GM21390 (cell line): ENCODE measurements around the gene TUB.

Source experiments
- ATAC-seq: cut with Tn5 transposase; IDR thresholded peaks from one replicate; pipeline ENCODE4 v1.9.1; 2021; ENCODE audit not compliant: unreplicated experiment

TUB gene, protein sequence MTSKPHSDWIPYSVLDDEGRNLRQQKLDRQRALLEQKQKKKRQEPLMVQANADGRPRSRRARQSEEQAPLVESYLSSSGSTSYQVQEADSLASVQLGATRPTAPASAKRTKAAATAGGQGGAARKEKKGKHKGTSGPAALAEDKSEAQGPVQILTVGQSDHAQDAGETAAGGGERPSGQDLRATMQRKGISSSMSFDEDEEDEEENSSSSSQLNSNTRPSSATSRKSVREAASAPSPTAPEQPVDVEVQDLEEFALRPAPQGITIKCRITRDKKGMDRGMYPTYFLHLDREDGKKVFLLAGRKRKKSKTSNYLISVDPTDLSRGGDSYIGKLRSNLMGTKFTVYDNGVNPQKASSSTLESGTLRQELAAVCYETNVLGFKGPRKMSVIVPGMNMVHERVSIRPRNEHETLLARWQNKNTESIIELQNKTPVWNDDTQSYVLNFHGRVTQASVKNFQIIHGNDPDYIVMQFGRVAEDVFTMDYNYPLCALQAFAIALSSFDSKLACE

DNA sequence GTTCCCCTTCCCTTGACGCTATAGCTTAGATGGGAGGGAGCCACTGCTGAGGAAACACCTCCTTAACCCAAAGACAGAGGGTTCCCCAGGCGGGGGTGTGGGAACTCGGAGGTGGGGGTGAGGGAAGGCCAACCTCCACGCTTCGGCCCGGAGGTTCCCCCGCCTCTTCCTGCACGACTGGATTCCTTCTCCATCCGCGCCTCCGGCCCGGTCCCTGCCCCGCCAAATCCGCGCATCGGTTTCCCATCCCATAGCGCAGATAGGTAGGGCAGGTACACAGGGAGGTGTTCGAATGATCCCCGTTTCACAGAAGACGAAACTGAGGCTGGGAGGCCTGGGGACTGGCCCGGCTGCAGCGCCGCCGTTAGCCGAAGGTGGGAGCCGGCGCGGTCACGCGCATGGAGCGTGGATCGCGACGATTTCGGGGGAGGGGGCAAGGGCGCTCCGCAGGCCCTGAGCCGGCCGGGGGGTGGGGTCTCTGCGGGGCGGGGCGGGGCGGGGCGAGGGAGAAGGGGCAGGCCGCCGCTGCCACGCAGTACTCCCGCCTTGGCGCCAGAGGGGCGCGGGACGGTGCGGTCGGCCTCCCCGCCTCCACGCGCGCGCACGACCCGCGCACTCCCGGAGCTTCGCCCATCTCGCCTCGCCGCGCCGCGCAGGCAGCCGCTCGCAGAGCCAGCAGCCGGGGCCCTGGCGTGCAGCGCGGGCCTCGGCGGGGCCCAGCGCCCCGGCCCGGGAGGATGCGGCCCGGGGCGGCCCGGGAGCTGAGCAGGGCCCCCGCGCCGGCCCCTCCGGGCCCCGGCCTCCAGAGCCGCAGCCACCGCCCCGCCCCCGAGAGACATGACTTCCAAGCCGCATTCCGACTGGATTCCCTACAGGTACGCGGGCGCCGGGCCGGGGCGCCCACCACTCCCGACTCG, at the start of gene TUB:
TUB (plus strand) TSS at position 538 of the 917 bp plus-strand sequence; CDS start at position 838, 300 bp downstream.
- no peak for ATAC-seq

DNA sequence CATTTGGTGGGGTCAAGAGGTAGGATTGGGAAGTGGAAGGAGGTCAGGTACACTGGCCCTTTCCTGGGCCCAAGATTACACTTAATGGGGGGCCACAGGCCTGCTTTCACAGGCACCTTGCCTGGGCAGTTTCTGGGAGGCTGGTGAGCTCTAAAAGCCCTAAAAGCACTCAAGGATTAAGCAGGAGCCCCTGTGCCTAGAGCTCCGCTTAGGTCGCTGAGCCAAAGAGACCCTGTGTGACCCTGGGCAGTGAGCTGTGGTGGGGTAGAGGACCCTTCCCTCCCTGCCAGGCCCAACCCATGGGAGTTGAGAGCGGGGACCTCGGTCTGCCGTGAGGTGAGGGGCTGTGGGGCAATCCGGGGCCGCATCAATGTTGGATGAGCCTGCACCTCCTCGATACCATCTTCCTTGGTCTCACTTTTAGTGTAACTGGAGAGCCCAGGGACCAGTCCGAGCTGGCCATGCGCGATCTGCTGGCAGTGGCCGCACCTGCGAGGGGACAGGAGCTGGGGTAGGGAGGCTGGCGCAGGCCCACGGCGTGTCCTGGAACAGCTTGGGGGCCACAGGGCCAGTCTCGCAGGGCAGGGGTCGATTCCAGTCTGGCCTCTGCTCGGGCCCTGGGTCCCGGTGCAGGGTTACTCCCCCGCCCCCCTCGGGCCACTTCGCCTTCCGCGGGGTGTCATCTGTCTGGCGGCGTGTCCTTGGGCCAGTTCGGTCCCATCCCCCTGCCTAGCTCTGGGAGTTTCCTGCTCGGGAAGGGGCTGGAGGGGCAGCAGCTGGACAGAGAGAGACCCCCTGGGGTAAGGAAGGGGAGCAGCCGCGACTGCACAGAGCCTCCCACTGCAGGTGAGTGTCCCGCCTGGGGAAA, 49.5 kb upstream of the TUB start:
- no peak for ATAC-seq

DNA sequence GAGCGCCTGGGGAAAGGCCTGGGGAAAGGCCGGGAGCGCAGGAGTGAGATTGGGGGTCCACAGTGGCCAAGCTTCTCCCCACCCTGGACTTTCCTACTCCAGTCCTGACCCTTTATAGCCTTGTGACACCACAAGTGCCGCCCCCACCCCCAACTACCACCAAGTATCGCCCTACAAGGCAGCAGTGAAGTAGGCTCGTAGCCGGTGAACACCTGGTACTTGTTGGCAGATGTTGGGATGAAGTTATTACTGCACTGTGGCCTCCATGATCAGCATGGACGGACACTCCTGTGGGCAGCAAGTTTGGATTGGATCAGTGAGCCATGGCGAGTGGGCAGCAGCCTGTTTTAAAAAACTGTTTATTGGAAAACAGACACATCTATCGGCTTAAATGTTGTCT, 48.9 kb upstream of the TUB start:
- ATAC-seq: no peak

DNA sequence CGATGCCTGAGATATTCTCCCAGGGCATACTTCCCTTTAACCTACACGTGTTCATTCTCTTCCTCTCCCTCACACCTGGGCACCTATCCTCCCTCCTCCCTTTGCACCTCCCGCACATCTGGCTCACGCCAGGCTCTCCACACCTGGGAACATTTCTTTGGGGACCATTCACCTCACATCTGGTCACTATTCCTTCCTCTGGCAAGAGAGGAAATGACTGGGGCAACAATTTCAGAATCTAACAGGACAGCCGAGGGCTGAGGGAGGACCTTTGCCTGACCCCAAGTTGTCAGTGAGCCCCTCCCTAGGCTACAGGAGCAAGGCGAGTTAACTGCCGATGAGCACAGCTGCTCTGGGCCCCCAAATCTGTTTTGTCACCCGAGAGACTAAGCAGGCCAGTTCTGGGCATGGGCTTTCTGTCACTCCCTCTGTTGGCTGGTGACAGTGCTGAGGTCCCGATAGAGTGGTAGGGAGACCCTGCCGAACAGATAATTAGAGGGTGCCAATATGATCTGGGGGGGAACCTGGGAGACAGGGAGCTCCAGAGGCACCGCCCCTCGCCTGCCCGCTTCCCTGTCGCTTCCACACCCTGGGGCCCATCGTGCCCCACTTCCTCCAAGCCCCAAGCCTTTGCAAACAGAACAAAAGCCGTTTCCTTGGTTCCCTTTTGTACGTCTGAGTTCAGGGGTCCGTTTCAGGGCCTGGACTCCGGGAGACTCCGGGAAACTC, 48.3 kb upstream of the TUB start:
- no peak for ATAC-seq

DNA sequence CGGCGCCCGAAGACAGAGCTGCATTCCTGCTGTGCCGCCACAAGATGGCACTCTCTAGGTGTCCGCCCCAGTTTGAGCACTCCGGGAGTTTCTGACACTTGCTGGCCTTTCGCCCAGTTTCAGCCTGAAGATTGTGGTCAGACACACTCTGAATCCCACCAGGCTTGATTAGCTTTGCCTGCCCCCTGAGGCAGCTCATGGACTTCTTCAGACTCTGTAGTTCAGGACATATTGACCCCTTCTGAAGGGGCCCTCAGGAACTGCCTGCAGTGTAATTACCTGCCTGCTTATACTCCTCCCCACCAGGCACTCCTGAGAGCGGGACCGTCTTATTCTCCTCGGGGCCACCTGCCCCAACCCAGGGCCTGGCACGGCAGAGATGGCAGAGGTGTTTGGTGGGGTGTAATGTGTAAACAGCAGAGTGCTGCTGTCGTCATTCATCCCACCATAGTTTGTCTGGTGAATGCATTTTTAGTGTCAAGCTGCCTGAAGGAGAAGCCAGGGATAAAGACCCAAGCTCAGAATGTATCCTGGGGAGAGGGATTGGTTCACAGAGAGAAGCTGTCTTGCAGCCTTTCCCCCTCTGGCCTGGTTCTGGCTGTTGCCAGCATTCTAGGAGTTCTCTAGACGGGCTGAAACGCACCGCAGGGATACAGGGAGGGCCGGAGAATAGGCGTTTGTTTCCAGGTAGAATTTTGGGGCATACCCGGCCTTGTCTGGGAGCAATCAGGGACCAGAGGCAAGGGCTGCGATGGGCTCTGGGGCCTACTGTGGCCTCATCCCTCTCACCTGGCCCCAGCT, 47.5 kb upstream of the TUB start:
- ATAC-seq: peak; percentile 79

DNA sequence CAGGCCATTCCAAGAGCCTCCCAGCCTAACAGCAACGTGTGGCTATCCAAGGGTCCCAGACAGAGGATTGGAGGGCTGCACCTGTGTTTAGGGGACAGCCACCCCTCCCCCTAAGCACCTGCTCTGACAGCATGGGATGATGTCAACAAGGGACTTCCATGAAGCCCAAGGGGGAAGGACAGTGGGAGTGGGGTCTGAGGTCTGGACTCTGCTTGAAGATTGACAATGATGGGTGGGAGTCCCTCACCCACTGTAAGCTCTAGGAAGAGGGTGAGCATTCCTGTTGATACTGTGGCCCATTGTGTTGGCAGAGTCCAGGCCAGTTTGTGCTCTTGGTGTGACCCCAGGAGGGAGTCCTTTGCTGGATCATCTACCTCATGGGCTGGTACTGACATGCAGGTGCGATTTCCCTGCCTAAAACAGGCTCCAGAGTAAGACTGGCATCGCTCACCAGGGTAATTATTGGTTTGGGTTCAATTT, 46.9 kb upstream of the TUB start:
- no peak for ATAC-seq

DNA sequence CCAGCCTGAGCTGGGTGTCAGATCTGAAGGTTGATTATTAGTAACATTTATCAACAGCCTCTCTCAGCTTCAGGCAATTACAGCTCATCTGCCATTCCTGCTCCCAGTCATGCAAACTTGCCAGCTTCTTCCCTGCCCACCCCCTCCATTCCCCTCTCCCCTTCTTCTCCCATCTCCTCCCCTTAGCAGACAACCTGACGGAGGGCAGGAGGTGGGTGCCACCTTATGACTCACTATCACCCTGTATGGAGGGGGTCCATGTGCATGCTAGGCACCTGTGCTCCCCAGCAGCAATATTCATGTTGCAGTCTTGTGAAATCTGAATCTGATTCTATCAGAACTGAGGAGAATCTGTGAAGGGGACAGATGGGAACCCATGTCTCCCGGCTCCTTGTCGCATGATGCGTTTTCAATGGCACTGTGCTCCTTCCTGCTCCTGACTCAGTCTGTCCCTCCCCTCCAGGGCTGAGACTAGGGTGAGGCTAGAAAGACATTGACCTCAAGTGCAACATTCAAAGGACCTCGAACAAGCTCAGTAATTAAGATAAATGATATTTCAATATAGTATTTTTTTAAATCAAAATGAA, 46.3 kb upstream of the TUB start:
- no peak for ATAC-seq

DNA sequence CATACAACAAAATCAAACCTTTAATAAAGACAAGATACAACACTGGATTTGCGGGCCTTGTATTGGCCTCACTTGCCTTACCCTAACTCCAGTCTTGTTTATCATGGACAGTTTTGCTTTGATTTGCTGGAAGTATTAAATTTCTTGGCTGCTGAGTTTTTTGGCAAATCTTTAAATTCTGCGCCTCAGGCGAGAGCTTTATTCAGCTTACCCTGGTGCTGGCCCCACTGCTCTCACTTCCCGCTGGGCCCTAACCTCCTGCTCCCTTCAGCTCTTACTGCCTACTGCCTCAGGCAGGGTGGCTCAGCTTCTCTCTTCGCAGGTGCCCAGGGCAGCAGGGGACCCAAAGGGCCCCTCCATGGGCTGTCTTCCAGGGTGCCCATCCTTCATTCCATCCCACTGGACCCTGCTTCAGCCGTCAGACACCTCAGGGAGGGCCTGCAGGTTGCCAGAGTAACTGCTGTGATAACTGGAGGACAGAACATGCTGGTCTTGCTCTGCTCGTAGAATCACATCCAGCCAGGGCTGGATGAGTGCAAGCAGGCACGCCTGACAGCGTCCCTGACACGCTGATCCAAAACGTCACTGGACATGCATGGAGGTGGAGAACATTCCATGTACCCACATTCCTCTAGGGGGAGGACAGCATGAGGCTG, 45.7 kb upstream of the TUB start:
- ATAC-seq: no peak

DNA sequence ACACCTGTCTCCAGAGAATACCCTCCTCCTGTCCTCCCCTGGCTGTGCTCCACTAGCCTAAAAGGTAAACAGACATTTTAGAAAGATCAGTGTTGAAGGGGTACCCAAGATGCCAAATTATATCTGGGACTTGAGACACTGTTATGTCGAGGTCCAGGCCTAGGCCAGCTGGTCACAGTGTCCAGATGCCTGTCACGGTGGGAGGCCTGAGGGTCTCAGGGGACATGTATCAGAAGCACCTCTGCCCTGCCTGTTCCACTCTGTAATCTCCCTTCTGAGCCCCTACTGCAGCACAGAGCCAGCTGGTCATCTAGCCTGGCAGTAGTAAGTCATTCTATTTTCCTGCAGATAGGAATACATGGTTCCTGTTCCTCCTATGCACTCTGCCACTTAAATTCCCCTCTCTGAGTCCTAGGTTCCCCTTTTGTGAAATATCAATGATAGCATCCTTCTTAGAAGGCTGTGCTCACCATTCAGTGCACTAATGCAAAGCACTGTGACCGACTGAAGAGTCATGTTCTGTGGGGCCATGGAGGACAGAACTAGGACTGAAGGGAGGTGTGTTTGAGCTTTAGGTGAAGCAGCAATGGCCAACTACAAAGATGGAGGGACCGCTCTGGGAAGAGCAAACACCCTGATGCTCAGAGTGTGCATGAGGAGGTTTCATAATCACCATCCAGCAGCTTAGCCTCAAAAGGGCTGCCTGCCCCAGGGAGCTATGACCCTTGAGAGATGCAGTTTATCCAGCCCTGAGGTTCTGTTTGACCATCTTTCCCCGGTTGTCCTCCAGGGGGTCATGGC, 44.8 kb upstream of the TUB start:
- ATAC-seq: no peak

DNA sequence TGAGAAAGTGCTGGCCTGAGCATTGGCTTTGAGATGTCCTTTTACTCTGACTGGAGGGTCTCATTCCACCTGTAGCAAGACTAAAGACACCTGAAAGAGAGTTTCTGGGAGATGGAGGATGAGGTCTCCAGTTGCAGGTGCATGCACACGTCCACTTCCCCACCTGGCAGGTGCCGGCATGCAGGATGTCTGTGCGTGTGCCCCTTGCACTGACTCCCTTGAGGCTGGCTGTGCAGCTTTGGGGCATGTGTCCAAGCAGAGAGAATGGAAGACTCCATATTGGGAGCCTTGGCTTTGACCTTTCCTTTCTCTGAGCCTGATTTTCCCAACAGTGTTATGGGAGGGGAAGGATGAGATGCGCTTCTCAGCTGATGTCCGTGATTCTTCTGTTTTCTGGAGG, 44.0 kb upstream of the TUB start:
- ATAC-seq: no peak

DNA sequence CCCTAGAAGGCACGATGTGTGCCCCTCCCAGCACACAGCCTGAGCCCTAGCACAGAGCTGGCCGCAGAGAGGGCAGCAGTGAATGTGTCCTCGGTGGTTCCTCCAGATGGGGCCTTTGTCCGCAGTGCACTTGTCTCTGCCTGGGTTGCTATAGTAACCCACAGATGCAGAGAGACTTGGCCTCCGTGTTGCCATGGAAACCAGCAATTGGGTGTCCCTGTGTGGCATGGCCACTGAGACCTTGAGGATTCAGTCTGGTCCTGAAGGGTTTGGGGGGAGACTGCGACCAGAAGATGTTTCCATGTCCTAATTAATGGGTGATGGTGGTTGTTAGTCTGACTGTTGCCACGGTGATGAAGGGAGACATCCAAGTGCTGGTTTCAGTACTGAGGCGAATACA, 42.6 kb upstream of the TUB start:
- no peak for ATAC-seq

DNA sequence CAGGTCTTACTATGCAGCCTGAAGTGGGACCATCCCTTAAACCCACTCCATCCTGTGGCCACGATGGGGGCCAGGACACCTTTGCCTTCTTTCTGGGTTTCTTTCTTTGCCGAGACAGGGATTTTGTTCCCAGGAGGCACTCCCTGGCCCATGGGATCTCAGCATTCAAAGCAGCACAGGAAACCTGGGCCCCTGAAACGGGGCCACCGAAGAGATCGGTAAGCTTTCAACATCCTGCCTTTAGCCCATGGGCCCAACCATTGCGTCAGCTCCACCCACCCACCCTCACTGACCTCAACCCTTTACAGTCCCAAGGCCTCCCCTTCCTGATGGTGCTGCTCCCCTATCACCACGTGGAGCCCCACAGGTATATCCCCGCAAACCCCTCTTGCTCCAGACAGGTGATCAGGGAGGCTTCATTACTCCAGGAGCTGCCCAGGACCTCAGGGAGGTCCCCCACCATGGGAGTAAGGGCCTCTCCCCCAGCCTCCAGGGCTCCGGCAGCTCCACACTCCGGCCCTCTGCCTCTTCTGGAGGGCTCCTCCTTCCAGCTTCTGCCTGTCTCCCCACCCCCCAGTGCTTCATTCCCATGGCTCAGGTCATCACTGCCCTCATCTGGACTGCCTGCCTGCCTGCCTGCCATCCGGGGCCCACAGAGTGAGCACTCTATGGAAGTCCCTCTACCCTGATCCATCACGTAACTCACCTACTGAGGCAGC, 42.0 kb upstream of the TUB start:
- no peak for ATAC-seq

DNA sequence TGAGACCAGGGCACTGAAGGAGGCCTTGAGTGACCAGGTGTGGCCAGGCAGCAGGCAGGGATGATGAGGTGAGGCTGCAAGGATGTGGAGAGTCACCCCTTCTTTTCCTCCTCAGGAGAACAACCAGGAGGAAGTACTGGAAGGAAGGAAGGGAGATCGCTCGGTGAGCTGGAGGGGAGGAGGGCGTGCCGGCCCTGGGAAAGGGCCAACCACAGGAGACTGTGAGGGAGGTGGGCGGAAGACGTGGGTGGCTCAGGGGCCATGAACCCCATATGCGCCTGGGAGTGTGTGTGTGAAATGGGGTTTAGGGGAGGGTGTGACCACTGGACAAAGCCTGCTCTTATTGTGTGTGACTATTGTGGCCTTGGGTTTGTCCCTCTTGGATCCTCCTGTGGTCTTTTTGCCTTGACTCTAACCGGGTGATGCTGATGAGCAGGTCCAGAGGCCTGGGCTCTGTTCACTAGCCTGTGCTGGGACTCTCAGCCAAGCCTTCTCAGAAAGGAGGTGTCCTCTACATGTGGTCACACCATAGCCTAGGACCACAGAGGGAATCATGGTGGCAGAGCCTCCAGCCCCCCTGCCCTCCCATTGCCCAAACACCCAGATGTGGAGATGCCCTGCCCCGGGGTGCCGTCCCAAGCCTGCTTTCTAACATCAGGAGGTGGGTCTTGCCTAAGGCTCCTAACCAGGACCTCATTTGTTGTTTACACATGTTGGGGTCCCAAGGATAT, 41.3 kb upstream of the TUB start:
- ATAC-seq: no peak

DNA sequence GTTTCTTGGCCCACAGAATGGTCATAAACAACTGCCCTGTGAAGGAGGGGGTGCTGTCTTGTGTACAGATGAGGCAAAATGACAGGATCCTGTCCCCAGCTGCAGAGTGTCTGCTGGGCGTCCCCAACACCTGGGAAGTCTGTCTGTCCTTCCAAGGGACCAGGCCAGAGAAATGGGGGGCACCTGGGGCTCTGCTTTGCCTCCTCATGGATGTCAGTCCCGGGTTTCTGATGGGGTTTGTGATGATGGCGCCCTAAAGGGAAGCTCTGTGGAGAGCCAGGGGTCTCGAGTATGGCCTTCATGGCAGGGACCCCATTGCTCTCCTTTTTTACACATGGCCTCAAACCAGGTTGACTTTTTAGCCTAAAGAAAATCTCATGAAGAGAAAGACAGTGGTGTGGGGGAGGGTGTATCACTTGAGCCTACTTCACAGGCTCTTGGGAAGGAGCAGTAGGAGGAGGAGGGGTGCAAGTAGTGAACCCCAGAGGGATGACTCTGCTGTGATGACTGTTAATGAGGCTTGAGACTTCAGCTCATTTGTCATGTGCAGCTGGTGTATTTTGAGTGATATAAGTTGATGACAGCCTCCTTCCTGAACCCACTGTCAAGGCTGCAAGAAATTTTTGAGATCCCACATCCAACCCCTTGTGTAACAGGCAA, 40.6 kb upstream of the TUB start:
- ATAC-seq: no peak

DNA sequence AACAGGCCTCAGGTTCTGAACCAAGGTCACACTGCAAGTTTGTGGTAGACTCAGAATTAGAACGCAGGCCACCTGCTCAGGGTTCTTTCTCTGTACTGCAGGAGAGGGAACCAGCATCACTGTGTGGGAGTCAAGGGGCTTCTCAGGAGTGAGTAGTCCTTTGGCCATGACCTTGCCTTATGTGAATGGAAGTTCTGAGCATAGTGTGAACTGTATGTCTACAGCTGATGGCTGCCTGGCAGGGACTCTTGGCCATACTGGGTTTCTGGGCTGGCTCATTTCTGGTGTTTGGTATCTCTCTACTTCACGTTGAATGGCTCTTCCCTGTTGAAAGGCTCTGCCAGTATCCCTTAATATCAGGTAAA, 40.1 kb upstream of the TUB start:
- no peak for ATAC-seq

DNA sequence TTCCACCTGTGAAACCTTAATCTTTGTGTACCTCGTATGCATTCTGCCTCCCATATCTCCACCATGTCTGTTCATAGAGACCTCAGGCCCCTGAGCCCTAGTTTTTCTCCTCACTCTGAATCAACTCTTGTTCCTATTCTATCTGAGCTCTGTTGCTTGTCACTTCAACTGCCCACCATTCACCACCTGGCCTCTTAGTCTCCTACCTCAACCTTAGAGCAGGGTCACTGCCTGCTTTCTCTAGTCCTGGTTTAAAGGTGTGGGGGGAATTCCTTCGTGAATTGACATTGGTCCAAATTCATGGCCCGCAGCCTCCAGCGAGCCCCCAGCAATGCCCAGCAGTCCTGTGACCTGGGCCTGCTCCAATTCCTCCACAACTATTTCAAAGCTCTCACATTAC, 39.4 kb upstream of the TUB start:
- no peak for ATAC-seq
